Prostate gland (tissue), 2 donors: ENCODE results near the gene SLC35B4. TPM values are rescaled to one million over a fixed set of nuclear protein-coding genes. Genes with fewer than 3 reads are reported as not detected.

ENCODE experiments used
- DNase-seq: peaks from one replicate; pipeline ENCODE4 v3.0.0-alpha.2; 2019; ENCODE audit warnings: low spot score
- H3K27ac ChIP-seq, 2 donors: fragments of 200-600 bp; sonication (generic); 2 replicates each; pipeline ENCODE4 v1.5.1; 2017 to 2019
- H3K27me3 ChIP-seq: fragments of 200-600 bp; sonication (generic); replicated peaks from 2 replicates; pipeline ENCODE4 v1.5.1; 2019; ENCODE audit not compliant: insufficient read depth
- H3K36me3 ChIP-seq, 2 donors: fragments of 200-600 bp; sonication (generic); 1 replicate in 1 of 2; 2 replicates in 1 of 2; pipeline versions ENCODE4 v1.5.1 to v1.8.1; 2017 to 2019
- H3K4me1 ChIP-seq: fragments of 200-600 bp; sonication (generic); replicated peaks from 2 replicates; pipeline ENCODE4 v1.5.1; 2019
- H3K4me3 ChIP-seq, 2 donors: fragments of 200-600 bp; sonication (generic); 2 replicates each; pipeline ENCODE4 v1.5.1; 2017 to 2019
- H3K9me3 ChIP-seq: fragments of 200-600 bp; sonication (generic); 2 replicates; pipeline ENCODE4 v1.5.1; 2017
- CTCF ChIP-seq, 4 experiments: fragments of 200-600 bp in 2 of 4; fragments of 450-650 bp in 2 of 4; sonication (generic) in 2 of 4; IDR thresholded peaks; 1 replicate in 3 of 4; 2 replicates in 1 of 4; pipeline ENCODE4 v1.5.1; 2016 to 2019; ENCODE audit warnings: antibody characterized with exemption in 4 of 4, mild to moderate bottlenecking in 2 of 4, moderate library complexity in 2 of 4
- POLR2A ChIP-seq: fragments of 450-650 bp; IDR thresholded peaks from one replicate; pipeline ENCODE4 v1.6.1; 2016; ENCODE audit warnings: antibody characterized with exemption, mild to moderate bottlenecking
- POLR2AphosphoS5 ChIP-seq: sonication (generic); formaldehyde crosslinking; IDR thresholded peaks from one replicate; pipeline ENCODE4 v1.6.1; 2017; ENCODE audit warnings: antibody characterized with exemption
- WGBS: methylation state at CpG from one replicate; pipeline ENCODE4 v1.1.5; 2018; 5-methylcytosine and 5-hydroxymethylcytosine counted together
- intact Hi-C: fragments of 100-400 bp; cut with DNase I; formaldehyde crosslinking; loops from one replicate; pipeline ENCODE4 v1.14.2; 2022
- total RNA-seq, 2 donors: library from RNA; depleted of rRNA; stranded (reverse); fragments of >200 nt; gene quantifications; one replicate each; pipeline ENCODE4 v1.1.0, GENCODE V29; 2016

SLC35B4 gene
- total RNA-seq, 2 donors from 2014 or later: 6.4 to 20.6 TPM

DNA sequence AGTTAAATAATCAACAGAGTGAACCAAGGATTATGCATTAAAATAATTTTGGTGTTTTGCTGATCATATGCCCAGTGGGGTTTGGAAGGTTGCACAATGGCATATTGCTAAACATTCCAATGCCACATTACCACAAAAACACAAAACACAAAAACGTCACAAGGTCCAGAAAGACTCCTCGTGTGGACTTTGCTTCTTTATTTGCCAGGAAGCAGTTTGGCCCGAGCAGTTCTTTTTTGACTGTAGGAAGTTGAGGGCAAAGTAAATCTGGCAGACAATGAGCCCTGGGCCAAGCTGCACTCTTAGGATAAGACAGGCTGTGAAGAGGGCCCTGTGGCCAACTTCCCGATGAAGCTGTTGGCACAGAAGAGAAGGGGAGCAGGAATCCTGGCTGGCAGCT is 39.2 kb upstream of the SLC35B4 start:
- Histone ChIP-seq H3K27ac (no peak overlapping the region), H3K4me3 (no peak overlapping the region), H3K4me1 (no peaks in the 10 kb centered on the region), H3K36me3 (no peaks in the 10 kb centered on the region), H3K27me3 (no peaks in the 10 kb centered on the region), H3K9me3 (no peaks in the 10 kb centered on the region)
- 14% methylated on average over 4 of the region's 4 CpGs for WGBS
- peak; percentile 74 for DNase-seq
- TF ChIP-seq POLR2AphosphoS5: peak; percentile 63
- TF ChIP-seq CTCF (IDR thresholded peaks at IDR 0.05): no peak
- no peak for TF ChIP-seq POLR2A
- intact Hi-C loops: no loop called here

DNA sequence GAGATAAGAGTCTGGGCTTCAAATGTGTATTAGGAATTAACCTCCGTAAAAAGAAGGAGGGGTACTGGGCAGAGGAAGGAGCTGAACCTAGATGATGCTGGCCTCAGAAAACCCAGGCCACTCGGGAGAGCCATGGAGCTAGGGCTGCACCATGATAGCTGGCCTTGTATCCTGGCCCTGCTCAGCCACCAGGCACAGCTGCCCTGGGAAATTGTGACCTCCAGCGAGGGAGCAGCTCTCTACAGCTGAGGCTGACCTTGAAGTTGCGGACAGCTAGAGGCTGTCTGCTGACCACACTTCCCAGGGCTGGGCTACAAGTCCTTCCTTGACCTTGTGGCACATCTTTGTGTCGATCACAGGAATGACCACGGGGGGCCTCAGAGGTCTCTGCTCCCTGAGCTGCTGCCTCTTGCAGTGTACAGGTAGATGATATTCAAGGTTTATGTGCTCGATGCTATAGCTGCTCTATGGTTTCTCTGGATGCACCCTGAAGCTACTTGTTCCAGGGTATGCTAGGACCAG is 38.3 kb upstream of the SLC35B4 start:
- 78% methylated on average over 7 of the region's 7 CpGs for WGBS
- no peak overlapping the region for H3K27ac ChIP-seq
- TF ChIP-seq POLR2AphosphoS5 (no peak), CTCF (IDR thresholded peaks at IDR 0.05) (no peak), POLR2A (no peak)
- no peak for DNase-seq
- no peaks in the 10 kb centered on the region for H3K36me3 ChIP-seq
- no peaks in the 10 kb centered on the region for H3K27me3 ChIP-seq
- no peaks in the 10 kb centered on the region for H3K4me1 ChIP-seq
- intact Hi-C loops: no loop called here
- H3K4me3 ChIP-seq: no peak overlapping the region
- no peaks in the 10 kb centered on the region for H3K9me3 ChIP-seq

DNA sequence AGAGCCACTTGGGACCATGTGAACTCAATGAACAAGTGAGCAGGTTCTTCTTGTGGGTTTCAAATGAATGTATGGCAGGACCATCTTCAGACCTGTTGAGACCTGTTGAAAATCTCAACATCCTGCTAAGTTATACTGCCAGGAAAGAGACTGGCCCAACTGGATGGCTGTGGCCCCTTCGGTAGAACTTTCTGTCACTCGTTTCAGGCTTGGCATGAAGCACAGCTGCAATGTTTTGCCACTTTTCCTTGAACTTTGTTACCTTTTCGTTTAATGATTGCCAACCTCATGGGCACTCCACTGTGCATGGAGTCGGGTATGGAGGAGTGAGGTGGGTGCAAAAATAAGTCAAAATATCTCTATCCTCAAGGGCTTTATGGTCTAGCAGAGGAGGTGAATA is 36.7 kb upstream of the SLC35B4 start:
- H3K4me1 ChIP-seq: no peaks in the 10 kb centered on the region
- WGBS: 53% methylated on average over 4 of the region's 4 CpGs
- intact Hi-C loops: no loop called here
- no peaks in the 10 kb centered on the region for H3K9me3 ChIP-seq
- H3K4me3 ChIP-seq: no peak overlapping the region
- TF ChIP-seq CTCF (IDR thresholded peaks at IDR 0.05) (no peak), POLR2AphosphoS5 (no peak), POLR2A (no peak)
- H3K27me3 ChIP-seq: no peaks in the 10 kb centered on the region
- DNase-seq: no peak
- H3K36me3 ChIP-seq: no peaks in the 10 kb centered on the region
- no peak overlapping the region for H3K27ac ChIP-seq

GRCh38 chr7:134351424-134351823 is 34.7 kb upstream of the SLC35B4 start:
- intact Hi-C loops: no loop called here
- TF ChIP-seq POLR2AphosphoS5 (no peak), POLR2A (no peak), CTCF (IDR thresholded peaks at IDR 0.05) (no peak)
- Histone ChIP-seq H3K9me3 (no peaks in the 10 kb centered on the region), H3K27ac (no peak overlapping the region), H3K4me1 (no peaks in the 10 kb centered on the region), H3K36me3 (no peaks in the 10 kb centered on the region), H3K27me3 (no peaks in the 10 kb centered on the region), H3K4me3 (no peak overlapping the region)
- DNase-seq: no peak
- WGBS: 49% methylated on average over 7 of the region's 7 CpGs

DNA sequence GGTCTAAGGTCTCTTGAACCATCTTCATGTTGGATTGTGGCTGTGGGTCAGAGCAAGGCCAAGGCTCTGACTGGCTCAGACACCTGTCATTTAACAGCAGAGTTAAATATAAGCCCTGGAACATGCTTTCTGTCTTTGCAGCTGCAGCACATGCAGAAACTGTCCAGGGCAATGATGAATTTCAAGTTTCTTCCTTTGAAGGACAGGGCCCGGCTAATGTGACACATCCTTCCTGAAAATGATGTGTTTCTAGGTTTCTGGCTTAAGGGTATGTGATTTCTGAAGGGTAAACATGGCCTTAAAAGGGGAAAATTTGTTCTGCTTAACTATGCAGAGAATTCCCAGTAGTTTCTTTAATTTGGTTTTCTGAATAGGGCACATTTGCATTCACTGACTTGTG is 34.0 kb upstream of the SLC35B4 start:
- no peaks in the 10 kb centered on the region for H3K36me3 ChIP-seq
- H3K4me3 ChIP-seq: no peak overlapping the region
- TF ChIP-seq POLR2A: no peak
- no peak for TF ChIP-seq POLR2AphosphoS5
- WGBS: 71% methylated on average over 1 of the region's 1 CpG
- H3K9me3 ChIP-seq: no peaks in the 10 kb centered on the region
- H3K4me1 ChIP-seq: no peaks in the 10 kb centered on the region
- intact Hi-C loops: no loop called here
- no peak for DNase-seq
- H3K27me3 ChIP-seq: no peaks in the 10 kb centered on the region
- H3K27ac ChIP-seq: no peak overlapping the region
